ENCODE results near the gene CADPS2. TPM values are rescaled to one million over a fixed set of nuclear protein-coding genes. Genes with fewer than 3 reads are reported as not detected.

Gene CADPS2
- total RNA-seq, 1 donor from 2014 or later: 27.8 TPM

DNA sequence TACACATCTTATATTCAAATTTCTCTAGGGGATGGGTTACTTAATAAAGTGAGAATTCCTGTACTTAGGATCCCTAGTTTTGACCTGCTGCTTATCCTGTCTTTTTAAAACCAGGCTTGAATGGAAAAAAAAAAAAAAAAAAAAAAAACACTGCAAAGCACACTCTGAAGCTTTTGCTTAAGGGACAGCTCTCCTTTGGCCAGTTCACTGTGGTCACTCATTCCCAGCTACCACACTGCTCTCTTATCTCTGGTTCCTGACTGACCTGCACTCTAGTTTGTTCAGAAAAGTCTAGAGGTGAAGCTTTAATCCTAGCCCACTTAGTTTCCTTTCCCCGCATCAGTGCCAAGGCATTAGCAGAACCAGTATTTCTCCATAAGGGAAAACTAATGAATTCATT lies 82.4 kb downstream of the CADPS2 start:
- H3K4me3 Mint-ChIP-seq (ENCODE audit: unreplicated experiment): no peak overlapping the region
- TF ChIP-seq, protein P1, sequence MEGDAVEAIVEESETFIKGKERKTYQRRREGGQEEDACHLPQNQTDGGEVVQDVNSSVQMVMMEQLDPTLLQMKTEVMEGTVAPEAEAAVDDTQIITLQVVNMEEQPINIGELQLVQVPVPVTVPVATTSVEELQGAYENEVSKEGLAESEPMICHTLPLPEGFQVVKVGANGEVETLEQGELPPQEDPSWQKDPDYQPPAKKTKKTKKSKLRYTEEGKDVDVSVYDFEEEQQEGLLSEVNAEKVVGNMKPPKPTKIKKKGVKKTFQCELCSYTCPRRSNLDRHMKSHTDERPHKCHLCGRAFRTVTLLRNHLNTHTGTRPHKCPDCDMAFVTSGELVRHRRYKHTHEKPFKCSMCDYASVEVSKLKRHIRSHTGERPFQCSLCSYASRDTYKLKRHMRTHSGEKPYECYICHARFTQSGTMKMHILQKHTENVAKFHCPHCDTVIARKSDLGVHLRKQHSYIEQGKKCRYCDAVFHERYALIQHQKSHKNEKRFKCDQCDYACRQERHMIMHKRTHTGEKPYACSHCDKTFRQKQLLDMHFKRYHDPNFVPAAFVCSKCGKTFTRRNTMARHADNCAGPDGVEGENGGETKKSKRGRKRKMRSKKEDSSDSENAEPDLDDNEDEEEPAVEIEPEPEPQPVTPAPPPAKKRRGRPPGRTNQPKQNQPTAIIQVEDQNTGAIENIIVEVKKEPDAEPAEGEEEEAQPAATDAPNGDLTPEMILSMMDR (IDR thresholded peaks at IDR 0.05; ENCODE audit: unreplicated experiment): no peak
- H3K4me1 Mint-ChIP-seq (ENCODE audit: unreplicated experiment): peaks cover 19% of the 10 kb centered on the region
- no peak overlapping the region for H3K27ac Mint-ChIP-seq (ENCODE audit: unreplicated experiment)
- H3K36me3 Mint-ChIP-seq (ENCODE audit: low read depth, unreplicated experiment): no peaks in the 10 kb centered on the region
- no peaks in the 10 kb centered on the region for H3K27me3 Mint-ChIP-seq (ENCODE audit: unreplicated experiment)
- DNase-seq (ENCODE audit: low spot score): no peak
- no peaks in the 10 kb centered on the region for H3K9me3 Mint-ChIP-seq (ENCODE audit: unreplicated experiment)

DNA sequence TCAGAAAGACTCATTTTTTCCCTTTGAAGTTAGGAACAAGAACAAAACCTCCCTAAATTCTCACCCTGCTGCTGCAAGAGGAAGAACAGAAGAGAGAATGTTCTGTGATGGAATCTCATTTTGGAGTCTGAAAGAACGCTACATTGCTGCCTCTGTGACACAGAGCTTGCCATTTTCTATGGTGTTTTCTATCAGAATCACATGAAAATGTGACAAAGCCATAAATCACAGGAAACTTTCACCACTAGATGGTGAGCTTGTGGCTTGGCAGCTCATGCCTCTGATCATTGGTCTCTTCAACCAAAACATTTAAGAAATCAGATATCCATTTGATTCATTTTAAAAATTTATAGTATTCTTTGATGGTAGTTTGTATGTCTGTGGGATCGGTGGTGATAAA lies 82.9 kb downstream of the CADPS2 start:
- H3K36me3 Mint-ChIP-seq (ENCODE audit: low read depth, unreplicated experiment): no peaks in the 10 kb centered on the region
- no peaks in the 10 kb centered on the region for H3K27me3 Mint-ChIP-seq (ENCODE audit: unreplicated experiment)
- peaks cover 20% of the 10 kb centered on the region for H3K4me1 Mint-ChIP-seq (ENCODE audit: unreplicated experiment)
- DNase-seq (ENCODE audit: low spot score): peak; percentile 7
- no peak overlapping the region for H3K4me3 Mint-ChIP-seq (ENCODE audit: unreplicated experiment)
- TF ChIP-seq, protein P1 (IDR thresholded peaks at IDR 0.05; ENCODE audit: unreplicated experiment): peak; percentile 46
- H3K9me3 Mint-ChIP-seq (ENCODE audit: unreplicated experiment): no peaks in the 10 kb centered on the region
- H3K27ac Mint-ChIP-seq (ENCODE audit: unreplicated experiment): peak overlapping the region; percentile 88

DNA sequence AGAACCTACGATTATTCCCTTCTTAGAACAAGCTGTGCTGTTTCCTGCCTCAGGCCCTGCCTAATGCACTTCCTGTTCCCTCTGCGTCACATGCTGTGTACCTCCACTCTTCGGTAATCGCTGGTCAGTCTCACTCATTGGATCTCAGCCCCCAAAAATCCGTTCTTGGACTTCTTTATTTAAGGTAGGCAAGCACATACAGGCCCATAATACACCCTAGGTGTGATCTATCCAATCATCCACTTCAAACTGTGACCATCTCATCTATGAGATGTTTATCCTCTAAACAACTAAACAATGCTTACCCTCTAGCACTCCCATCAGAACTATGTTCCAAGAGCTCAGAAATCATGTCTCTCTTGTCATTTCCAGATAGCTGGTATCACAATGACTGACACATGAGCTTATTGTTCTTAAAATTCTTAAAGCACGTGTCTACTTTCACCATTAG lies 83.9 kb downstream of the CADPS2 start:
- TF ChIP-seq, protein P1 (IDR thresholded peaks at IDR 0.05; ENCODE audit: unreplicated experiment): no peak
- peak overlapping the region; percentile 93 for H3K27ac Mint-ChIP-seq (ENCODE audit: unreplicated experiment)
- H3K27me3 Mint-ChIP-seq (ENCODE audit: unreplicated experiment): no peaks in the 10 kb centered on the region
- peaks cover 23% of the 10 kb centered on the region for H3K4me1 Mint-ChIP-seq (ENCODE audit: unreplicated experiment)
- no peak overlapping the region for H3K4me3 Mint-ChIP-seq (ENCODE audit: unreplicated experiment)
- no peaks in the 10 kb centered on the region for H3K9me3 Mint-ChIP-seq (ENCODE audit: unreplicated experiment)
- H3K36me3 Mint-ChIP-seq (ENCODE audit: low read depth, unreplicated experiment): no peaks in the 10 kb centered on the region
- DNase-seq (ENCODE audit: low spot score): peak; percentile 23

DNA sequence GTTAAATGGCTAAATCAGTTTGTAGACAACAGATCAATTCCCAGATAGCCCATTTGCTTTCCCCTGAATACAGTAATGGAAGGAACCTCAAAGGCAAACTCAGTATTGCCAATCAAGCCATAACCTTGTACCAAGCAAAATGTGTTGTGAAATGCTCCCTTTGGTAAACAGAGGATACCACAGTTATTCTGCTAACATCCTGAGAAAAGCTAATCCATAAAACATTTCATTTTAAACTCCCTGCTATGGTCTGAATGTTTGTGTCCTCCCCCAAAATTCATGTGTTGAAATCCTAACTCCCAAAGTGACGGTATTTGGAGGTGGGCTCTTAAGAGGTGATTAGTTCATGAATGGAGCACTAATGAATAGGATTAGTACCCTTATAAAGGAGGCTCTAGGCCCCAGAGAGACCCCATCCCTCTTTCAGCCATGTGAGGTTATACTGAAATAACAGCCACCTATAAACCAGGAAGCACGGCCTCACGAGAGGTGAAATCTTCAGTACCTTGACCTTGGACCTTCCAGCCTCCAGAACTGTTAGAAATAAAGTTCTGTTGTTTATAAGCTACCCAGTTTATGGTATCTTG lies 94.2 kb downstream of the CADPS2 start:
- Mint-ChIP-seq H3K4me3 (ENCODE audit: unreplicated experiment) (no peak overlapping the region), H3K36me3 (ENCODE audit: low read depth, unreplicated experiment) (no peaks in the 10 kb centered on the region), H3K27ac (ENCODE audit: unreplicated experiment) (no peak overlapping the region), H3K9me3 (ENCODE audit: unreplicated experiment) (no peaks in the 10 kb centered on the region), H3K27me3 (ENCODE audit: unreplicated experiment) (peaks cover 3% of the 10 kb centered on the region), H3K4me1 (ENCODE audit: unreplicated experiment) (peaks cover 4% of the 10 kb centered on the region)
- TF ChIP-seq, protein P1 (IDR thresholded peaks at IDR 0.05; ENCODE audit: unreplicated experiment): no peak
- no peak for DNase-seq (ENCODE audit: low spot score)

DNA sequence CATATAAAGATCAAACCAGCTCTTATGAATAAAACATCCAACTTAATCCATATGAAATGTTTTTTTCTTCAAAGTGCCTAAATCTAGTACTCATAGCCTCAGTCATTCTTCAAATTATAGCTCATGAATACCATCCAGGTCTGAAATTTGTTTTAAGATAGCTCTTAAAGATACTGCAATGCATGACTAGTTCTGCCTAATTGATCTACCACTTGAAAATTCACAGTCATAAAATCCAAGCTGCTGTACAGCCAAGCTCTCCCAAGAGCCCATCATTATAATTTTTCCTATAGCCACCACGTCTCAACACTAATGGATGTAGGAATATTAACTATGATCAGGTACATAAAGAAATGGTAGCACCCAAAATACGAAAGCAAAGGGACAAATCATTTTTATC lies 95.7 kb downstream of the CADPS2 start:
- TF ChIP-seq, protein P1 (IDR thresholded peaks at IDR 0.05; ENCODE audit: unreplicated experiment): no peak
- H3K27ac Mint-ChIP-seq (ENCODE audit: unreplicated experiment): no peak overlapping the region
- H3K4me1 Mint-ChIP-seq (ENCODE audit: unreplicated experiment): peaks cover 4% of the 10 kb centered on the region
- H3K36me3 Mint-ChIP-seq (ENCODE audit: low read depth, unreplicated experiment): no peaks in the 10 kb centered on the region
- no peaks in the 10 kb centered on the region for H3K9me3 Mint-ChIP-seq (ENCODE audit: unreplicated experiment)
- no peak overlapping the region for H3K4me3 Mint-ChIP-seq (ENCODE audit: unreplicated experiment)
- no peaks in the 10 kb centered on the region for H3K27me3 Mint-ChIP-seq (ENCODE audit: unreplicated experiment)
- DNase-seq (ENCODE audit: low spot score): no peak
